22Rv1 (cell line): Measurements from ENCODE around the gene DDX27.

Experiments
- CTCF ChIP-seq: fragments of 450-650 bp; IDR thresholded peaks from 2 replicates; pipeline ENCODE4 v1.5.1; 2017; ENCODE audit warnings: mild to moderate bottlenecking
- ZFX ChIP-seq: fragments of 450-650 bp; IDR thresholded peaks from 2 replicates; pipeline ENCODE4 v1.6.1; 2017; ENCODE audit warnings: antibody characterized with exemption, borderline replicate concordance

DNA sequence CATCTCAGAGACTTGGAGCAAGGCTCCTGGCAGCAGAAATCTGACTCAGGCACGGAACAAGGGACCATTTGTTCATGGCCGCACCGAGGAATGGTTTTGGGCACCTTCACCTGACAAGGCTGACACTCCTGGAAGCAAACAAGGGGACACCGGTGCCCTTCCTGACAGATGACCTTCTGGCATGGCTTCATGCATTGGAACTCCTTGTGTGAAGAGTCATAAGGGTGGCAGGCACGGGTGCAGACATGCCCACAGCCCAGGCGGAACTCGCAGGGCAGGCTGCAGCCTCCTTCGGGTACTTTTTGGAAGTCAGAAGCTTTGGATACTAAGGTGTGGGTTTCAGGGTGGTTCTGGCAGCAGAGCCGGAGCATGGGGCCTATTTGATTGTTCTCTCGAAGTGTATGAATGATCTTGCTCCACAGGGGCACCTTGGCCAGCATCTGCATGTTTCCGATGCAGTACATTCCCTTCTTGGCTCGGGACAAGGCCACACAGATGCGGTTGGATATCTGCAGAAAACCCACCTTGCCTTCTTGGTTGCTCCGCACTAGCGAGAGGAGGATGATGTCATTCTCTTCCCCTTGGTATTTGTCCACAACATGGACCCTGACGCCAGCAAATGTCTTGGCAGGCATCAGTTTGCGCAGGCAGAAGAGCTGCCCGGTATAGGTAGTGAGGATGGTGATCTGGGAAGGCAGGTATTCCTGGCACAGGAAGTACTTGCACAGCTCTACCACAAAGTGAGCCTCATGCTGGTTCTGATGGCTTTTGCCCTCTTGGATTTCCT lies 29.9 kb downstream of the DDX27 start:
- TF ChIP-seq CTCF, result no peak
- no peak for TF ChIP-seq ZFX
